Testis (tissue), 2 donors: ENCODE measurements around the gene RARRES2.

Experiments used
- POLR2A ChIP-seq: fragments of 450-650 bp; IDR thresholded peaks from one replicate; pipeline ENCODE4 v1.6.1; 2017; ENCODE audit warnings: antibody characterized with exemption, mild to moderate bottlenecking, moderate library complexity
- TF ChIP-seq, protein P1 (sequence below), 3 experiments: fragments of 450-650 bp in 2 of 3; fragments of 200-600 bp in 1 of 3; sonication (generic) in 1 of 3; IDR thresholded peaks; one replicate each; pipeline ENCODE4 v1.5.1; 2016 to 2019; ENCODE audit warnings: antibody characterized with exemption in 3 of 3, mild to moderate bottlenecking in 2 of 3, moderate library complexity in 1 of 3

DNA sequence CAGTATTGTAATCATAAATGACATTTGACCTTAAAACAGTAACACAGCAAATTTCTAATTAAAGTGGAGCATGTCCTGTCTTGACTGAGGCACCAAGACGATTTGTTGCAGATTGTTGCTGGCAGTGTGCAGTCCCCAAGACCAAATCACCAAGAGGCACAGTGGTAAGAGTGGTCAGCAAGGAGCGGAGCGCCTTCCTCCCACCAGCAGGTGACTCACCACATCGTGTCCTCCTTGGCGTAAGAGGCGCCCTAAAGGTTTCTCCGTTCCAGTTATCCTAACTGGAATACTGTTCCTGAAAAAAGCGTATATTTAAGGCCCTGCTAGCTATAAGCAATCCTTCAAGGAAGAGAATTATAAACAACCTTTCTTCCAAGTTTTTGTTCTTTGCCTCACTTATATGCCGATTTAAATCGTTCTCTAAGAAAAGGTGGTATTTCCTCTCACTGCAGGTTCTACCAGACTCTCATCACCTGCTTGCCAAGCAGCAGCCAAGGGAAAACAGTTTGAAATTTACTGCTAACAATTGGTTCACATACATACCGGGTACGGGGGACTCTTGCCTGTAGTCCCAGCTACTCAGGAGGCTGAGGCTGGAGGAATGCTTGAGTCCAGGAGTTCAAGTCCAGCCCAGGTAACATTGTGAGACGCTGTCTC, 16.5 kb upstream of the RARRES2 start:
- TF ChIP-seq, protein P1, sequence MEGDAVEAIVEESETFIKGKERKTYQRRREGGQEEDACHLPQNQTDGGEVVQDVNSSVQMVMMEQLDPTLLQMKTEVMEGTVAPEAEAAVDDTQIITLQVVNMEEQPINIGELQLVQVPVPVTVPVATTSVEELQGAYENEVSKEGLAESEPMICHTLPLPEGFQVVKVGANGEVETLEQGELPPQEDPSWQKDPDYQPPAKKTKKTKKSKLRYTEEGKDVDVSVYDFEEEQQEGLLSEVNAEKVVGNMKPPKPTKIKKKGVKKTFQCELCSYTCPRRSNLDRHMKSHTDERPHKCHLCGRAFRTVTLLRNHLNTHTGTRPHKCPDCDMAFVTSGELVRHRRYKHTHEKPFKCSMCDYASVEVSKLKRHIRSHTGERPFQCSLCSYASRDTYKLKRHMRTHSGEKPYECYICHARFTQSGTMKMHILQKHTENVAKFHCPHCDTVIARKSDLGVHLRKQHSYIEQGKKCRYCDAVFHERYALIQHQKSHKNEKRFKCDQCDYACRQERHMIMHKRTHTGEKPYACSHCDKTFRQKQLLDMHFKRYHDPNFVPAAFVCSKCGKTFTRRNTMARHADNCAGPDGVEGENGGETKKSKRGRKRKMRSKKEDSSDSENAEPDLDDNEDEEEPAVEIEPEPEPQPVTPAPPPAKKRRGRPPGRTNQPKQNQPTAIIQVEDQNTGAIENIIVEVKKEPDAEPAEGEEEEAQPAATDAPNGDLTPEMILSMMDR (IDR thresholded peaks at IDR 0.05), result no peak
- TF ChIP-seq POLR2A, result no peak
